GM12873 (cell line): ENCODE data around the gene RRAGB.

Experiments used
- CTCF ChIP-seq: IDR thresholded peaks from 2 replicates; pipeline ENCODE4 v1.5.1; 2012; ENCODE audit warnings: low read depth, mild to moderate bottlenecking, moderate library complexity, low read length, control low read depth; ENCODE audit not compliant: insufficient read depth; ENCODE audit errors: missing control alignments

RRAGB gene

DNA sequence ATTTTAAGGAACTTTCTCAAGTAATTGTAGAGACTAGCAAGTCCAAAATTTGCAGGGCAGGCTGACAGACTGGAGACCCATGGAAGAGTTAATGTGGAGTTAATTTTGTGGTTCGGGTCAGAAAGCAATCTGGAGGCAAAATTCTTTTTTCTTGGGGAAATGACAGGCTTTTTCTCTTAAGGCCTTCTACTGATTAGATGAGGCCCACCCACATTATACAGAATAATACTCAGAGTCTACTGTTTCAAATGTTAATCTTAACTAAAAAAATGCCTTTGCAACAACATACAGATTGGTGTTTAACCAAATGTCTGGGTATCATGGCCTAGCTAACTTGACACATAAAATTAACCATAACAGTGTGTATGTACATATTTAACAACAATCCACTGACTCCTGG, 32.7 kb downstream of the RRAGB start:
- TF ChIP-seq CTCF, result no peak

GRCh38 chrX:55754861-55755294, 37.3 kb downstream of the RRAGB start:
- TF ChIP-seq CTCF, result no peak

- TF ChIP-seq CTCF, result no peak
Measured at GRCh38 chrX:55758033-55758432, 40.5 kb downstream of the RRAGB start.

DNA sequence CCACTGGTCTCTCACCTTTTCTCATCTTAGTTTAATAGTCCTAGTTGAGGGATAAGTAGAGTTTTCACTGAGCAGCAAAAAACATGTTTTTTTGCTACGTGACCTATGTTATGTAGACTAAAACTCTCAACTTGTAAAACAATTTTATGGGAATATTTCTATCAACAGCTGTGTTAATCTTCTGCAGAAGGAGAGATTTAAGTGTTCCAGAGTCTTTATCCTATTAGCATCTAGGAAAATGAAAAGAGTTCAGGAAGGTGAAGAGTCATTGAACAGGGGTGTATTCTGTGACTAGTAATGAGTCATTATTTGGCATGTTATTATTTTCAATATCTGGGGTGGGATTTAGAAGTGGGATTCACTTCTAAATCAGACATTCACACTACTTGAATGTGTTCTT, 41.9 kb downstream of the RRAGB start:
- no peak for TF ChIP-seq CTCF

GRCh38 chrX:55767100-55767499, 49.6 kb downstream of the RRAGB start:
- TF ChIP-seq CTCF, result no peak

GRCh38 chrX:55777596-55777995, 60.0 kb downstream of the RRAGB start:
- TF ChIP-seq CTCF, result no peak

- no peak for TF ChIP-seq CTCF
Measured at GRCh38 chrX:55778322-55778721, 60.8 kb downstream of the RRAGB start.
